OCI-LY7 (cell line): ENCODE measurements around the gene HS6ST3. TPM values are rescaled to one million over a fixed set of nuclear protein-coding genes. Genes with fewer than 3 reads are reported as not detected.
"Not testable (repeated sequence)": the region's sequence is repeated elsewhere in the genome, so short reads cannot be mapped to it uniquely, and the experiment has no call there.

ENCODE experiments used
- BruUV-seq: library from RNA; stranded (reverse); fragments of 400-500 nt; replicated peaks from 2 replicates; lab custom pipeline; 2021; lab: Mats Ljungman, UMichigan
- CTCF ChIA-PET: fragments of 300-600 bp; sonication (Branson Sonifier 250); formaldehyde crosslinking; loops from one replicate; lab custom pipeline; 2022; ENCODE audit warnings: antibody characterized with exemption; ENCODE audit not compliant: unreplicated experiment; lab: Charles Lee
- POLR2A ChIA-PET: fragments of 300-600 bp; sonication (Branson Sonifier 250); formaldehyde crosslinking; loops from one replicate; lab custom pipeline; 2022; ENCODE audit warnings: antibody characterized with exemption; lab: Charles Lee
- DNase-seq: peaks from one replicate; pipeline ENCODE4 v3.0.0-alpha.2; 2015; ENCODE audit warnings: low spot score
- H2AFZ ChIP-seq: fragments of 200-600 bp; sonication (generic), shearing (Covaris generic); 2 replicates; pipeline ENCODE4 v1.6.1; 2014; ENCODE audit warnings: mild to moderate bottlenecking, antibody characterized with exemption, low read length, moderate library complexity
- H3K27ac ChIP-seq: fragments of 200-600 bp; sonication (generic); 2 replicates; pipeline ENCODE4 v1.5.1; 2014; ENCODE audit warnings: mixed run types, low read depth, mild to moderate bottlenecking, moderate library complexity, low read length, inconsistent platforms; ENCODE audit not compliant: poor library complexity, severe bottlenecking
- H3K36me3 ChIP-seq: fragments of 200-600 bp; sonication (generic); 2 replicates; pipeline ENCODE4 v1.6.1; 2014; ENCODE audit warnings: mild to moderate bottlenecking, antibody characterized with exemption, low read length, moderate library complexity, mixed read lengths; ENCODE audit not compliant: insufficient read depth
- H3K4me1 ChIP-seq: fragments of 200-600 bp; sonication (generic); 2 replicates; pipeline ENCODE4 v1.5.1; 2014; ENCODE audit warnings: mild to moderate bottlenecking, low read length; ENCODE audit not compliant: insufficient read depth, poor library complexity, severe bottlenecking
- H3K4me2 ChIP-seq: fragments of 200-600 bp; sonication (generic); 2 replicates; pipeline ENCODE4 v1.6.1; 2014; ENCODE audit warnings: mild to moderate bottlenecking, low read length
- H3K4me3 ChIP-seq: fragments of 200-600 bp; sonication (generic); 2 replicates; pipeline ENCODE4 v1.5.1; 2014; ENCODE audit warnings: mild to moderate bottlenecking, low read depth, low read length; ENCODE audit not compliant: poor library complexity, severe bottlenecking
- H3K79me2 ChIP-seq: fragments of 200-600 bp; sonication (generic); 2 replicates; pipeline ENCODE4 v1.6.1; 2016; ENCODE audit warnings: low read depth, mild to moderate bottlenecking, low read length, moderate library complexity, mixed read lengths; ENCODE audit not compliant: insufficient read depth
- H3K9me2 ChIP-seq: fragments of 200-600 bp; sonication (generic); 2 replicates; pipeline ENCODE4 v1.6.1; 2016; ENCODE audit warnings: mild to moderate bottlenecking, low read length, mixed read lengths; ENCODE audit not compliant: insufficient read depth
- H3K9me3 ChIP-seq: fragments of 200-600 bp; sonication (generic); 2 replicates; pipeline ENCODE4 v1.6.1; 2014; ENCODE audit warnings: mild to moderate bottlenecking, mixed run types, low read length, mixed read lengths
- H4K20me1 ChIP-seq: fragments of 200-600 bp; sonication (generic); 2 replicates; pipeline ENCODE4 v1.6.1; 2014; ENCODE audit warnings: mild to moderate bottlenecking, antibody characterized with exemption, low read length, moderate library complexity, mixed read lengths; ENCODE audit not compliant: insufficient read depth
- CTCF ChIP-seq: fragments of 200-600 bp; sonication (generic); conservative IDR thresholded peaks from 2 replicates; pipeline ENCODE4 v1.5.1; 2014; ENCODE audit warnings: mild to moderate bottlenecking, antibody characterized with exemption, low read length, moderate library complexity, mixed read lengths
- EZH2phosphoT487 ChIP-seq: fragments of 200-600 bp; sonication (generic); IDR thresholded peaks from 2 replicates; pipeline ENCODE4 v1.6.1; 2018; ENCODE audit warnings: low read depth, borderline replicate concordance, mild to moderate bottlenecking, mixed run types, antibody characterized with exemption, low read length, moderate library complexity, mixed read lengths
- intact Hi-C: fragments of 100-400 bp; cut with micrococcal nuclease; formaldehyde crosslinking; loops from one replicate; pipeline ENCODE4 v1.10.0; 2022; ENCODE audit not compliant: unreplicated experiment
- total RNA-seq, 2 experiments: library from RNA; depleted of rRNA in 1 of 2; stranded (reverse); fragments of >200 nt in 1 of 2; shearing (Covaris generic) in 1 of 2; gene quantifications; 2 replicates each; pipeline ENCODE4 v1.2.3, GENCODE V29; 2014 to 2022

HS6ST3 gene
- total RNA-seq, 2 experiments from 2014 or later = not detected

GRCh38 chr13:96772426-96772825 is 682.5 kb downstream of the HS6ST3 start:
- intact Hi-C loops = no loop called here

GRCh38 chr13:96778302-96778701 is 688.4 kb downstream of the HS6ST3 start:
- H3K27ac ChIP-seq, H4K20me1 ChIP-seq, DNase-seq, H3K4me1 ChIP-seq, H3K9me3 ChIP-seq, CTCF ChIA-PET, intact Hi-C loops, BruUV-seq, H3K36me3 ChIP-seq, H3K4me3 ChIP-seq, H2AFZ ChIP-seq, POLR2A ChIA-PET, H3K79me2 ChIP-seq, H3K4me2 ChIP-seq, H3K9me2 ChIP-seq: not testable (repeated sequence)

More at GRCh38 chr13:96772426-96772825, 682.5 kb downstream of the HS6ST3 start:
- ChIA-PET POLR2A (no interaction called here), CTCF (no interaction called here)
- Histone ChIP-seq H2AFZ (no peak overlapping the region), H3K36me3 (no peaks in the 10 kb centered on the region), H3K4me2 (no peak overlapping the region), H3K27ac (no peak overlapping the region), H3K9me2 (no peaks in the 10 kb centered on the region), H3K79me2 (no peaks in the 10 kb centered on the region), H3K4me3 (no peak overlapping the region), H3K9me3 (no peaks in the 10 kb centered on the region), H3K4me1 (peaks cover 6% of the 10 kb centered on the region), H4K20me1 (no peaks in the 10 kb centered on the region)
- TF ChIP-seq CTCF (no peak), EZH2phosphoT487 (no peak)
- DNase-seq = no peak
- BruUV-seq = no TSS peak

DNA sequence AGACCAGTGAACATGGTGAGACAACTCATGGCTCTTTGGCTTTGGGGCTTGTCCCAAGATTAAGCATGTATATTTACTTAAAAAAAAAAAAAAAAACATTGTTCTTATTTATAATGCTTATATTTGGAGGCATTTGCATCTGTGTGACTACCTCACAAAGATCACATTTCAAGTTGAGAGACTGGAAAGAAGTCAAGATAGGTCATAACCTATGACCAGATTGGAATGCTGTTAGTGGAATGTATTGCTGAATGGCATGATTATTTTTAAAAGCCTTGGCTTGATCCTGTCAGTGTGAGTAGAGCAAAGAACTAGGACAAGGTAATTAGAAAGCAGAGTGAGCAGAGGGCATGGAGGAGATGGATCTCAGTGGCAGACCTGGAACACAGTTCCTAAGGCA is 689.8 kb downstream of the HS6ST3 start:
- no peaks in the 10 kb centered on the region for H3K9me2 ChIP-seq
- POLR2A ChIA-PET = no interaction called here
- no peaks in the 10 kb centered on the region for H3K79me2 ChIP-seq
- no peak overlapping the region for H3K4me2 ChIP-seq
- TF ChIP-seq EZH2phosphoT487 = no peak
- no peak overlapping the region for H3K4me3 ChIP-seq
- H3K9me3 ChIP-seq = no peaks in the 10 kb centered on the region
- no peak overlapping the region for H2AFZ ChIP-seq
- no peak overlapping the region for H3K27ac ChIP-seq
- CTCF ChIA-PET = no interaction called here
- DNase-seq = no peak
- no peaks in the 10 kb centered on the region for H3K4me1 ChIP-seq
- no peaks in the 10 kb centered on the region for H3K36me3 ChIP-seq
- BruUV-seq = no TSS peak
- H4K20me1 ChIP-seq = no peaks in the 10 kb centered on the region
- intact Hi-C loops = no loop called here

GRCh38 chr13:96780105-96780504 is 690.2 kb downstream of the HS6ST3 start:
- no peaks in the 10 kb centered on the region for H3K4me1 ChIP-seq
- no peak overlapping the region for H3K4me3 ChIP-seq
- no peak overlapping the region for H3K27ac ChIP-seq
- no peak overlapping the region for H3K4me2 ChIP-seq
- H3K9me2 ChIP-seq = no peaks in the 10 kb centered on the region
- no peaks in the 10 kb centered on the region for H3K36me3 ChIP-seq
- no peaks in the 10 kb centered on the region for H4K20me1 ChIP-seq
- DNase-seq = no peak
- no peak for TF ChIP-seq EZH2phosphoT487
- no peak for TF ChIP-seq CTCF
- BruUV-seq = no TSS peak
- intact Hi-C loops = no loop called here
- ChIA-PET CTCF (no interaction called here), POLR2A (interaction anchor here (0.6 kb wide), 1 partner anchor 169 kb away, joined by 3 read pairs; no protein-coding TSS in a partner anchor)
- H3K79me2 ChIP-seq = no peaks in the 10 kb centered on the region
- H2AFZ ChIP-seq = no peak overlapping the region
- no peaks in the 10 kb centered on the region for H3K9me3 ChIP-seq
